H9 (cell line): Measurements from ENCODE around the gene LDB3. TPM values are rescaled to one million over a fixed set of nuclear protein-coding genes. Genes with fewer than 3 reads are reported as not detected.

Source experiments
- DNase-seq: peaks from one replicate; pipeline ENCODE4 v3.0.0-alpha.2; 2017
- H2AFZ ChIP-seq: one replicate; pipeline ENCODE4 v1.6.1; 2013; ENCODE audit warnings: mild to moderate bottlenecking, low read length, control low read depth, moderate library complexity
- H2AK5ac ChIP-seq: 2 replicates; pipeline ENCODE4 v1.6.1; 2013; ENCODE audit warnings: low read length, control low read depth, mixed read lengths; ENCODE audit not compliant: insufficient read length
- H2BK120ac ChIP-seq: one replicate; pipeline ENCODE4 v1.6.1; 2013; ENCODE audit warnings: low read depth, mild to moderate bottlenecking, low read length, control low read depth, inconsistent platforms; ENCODE audit not compliant: poor library complexity, severe bottlenecking
- H2BK12ac ChIP-seq: 2 replicates; pipeline ENCODE4 v1.6.1; 2013; ENCODE audit warnings: low read length, control low read depth, mixed read lengths, low read depth; ENCODE audit not compliant: insufficient read length
- H2BK15ac ChIP-seq: 2 replicates; pipeline ENCODE4 v1.6.1; 2013; ENCODE audit warnings: low read depth, low read length, control low read depth
- H2BK20ac ChIP-seq: one replicate; pipeline ENCODE4 v1.6.1; 2013; ENCODE audit warnings: low read depth, mild to moderate bottlenecking, low read length, control low read depth, inconsistent platforms; ENCODE audit not compliant: poor library complexity, severe bottlenecking
- H2BK5ac ChIP-seq: 2 replicates; pipeline ENCODE4 v1.6.1; 2013; ENCODE audit warnings: low read length, control low read depth, mixed read lengths; ENCODE audit not compliant: insufficient read length
- H3K14ac ChIP-seq: 2 replicates; pipeline ENCODE4 v1.6.1; 2013; ENCODE audit warnings: low read length, control low read depth; ENCODE audit not compliant: insufficient read depth
- H3K18ac ChIP-seq: 2 replicates; pipeline ENCODE4 v1.6.1; 2013; ENCODE audit warnings: low read depth, mild to moderate bottlenecking, mixed read lengths, low read length, control low read depth; ENCODE audit not compliant: insufficient read length
- H3K23ac ChIP-seq: 2 replicates; pipeline ENCODE4 v1.6.1; 2013; ENCODE audit warnings: low read length, control low read depth, mixed read lengths, low read depth; ENCODE audit not compliant: insufficient read length
- H3K23me2 ChIP-seq: 2 replicates; pipeline ENCODE4 v1.6.1; 2013; ENCODE audit warnings: low read depth, mild to moderate bottlenecking, mixed read lengths, low read length, control low read depth; ENCODE audit not compliant: insufficient read length, poor library complexity, severe bottlenecking
- H3K27ac ChIP-seq: 2 replicates; pipeline ENCODE4 v1.5.1; 2013; ENCODE audit warnings: low read length, control low read depth, mixed read lengths, low read depth; ENCODE audit not compliant: insufficient read length
- H3K27me3 ChIP-seq: 2 replicates; pipeline ENCODE4 v1.6.1; 2013; ENCODE audit warnings: low read length, control low read depth, inconsistent platforms; ENCODE audit not compliant: insufficient read depth
- H3K4ac ChIP-seq: 2 replicates; pipeline ENCODE4 v1.6.1; 2013; ENCODE audit warnings: low read depth, mild to moderate bottlenecking, control low read depth, inconsistent platforms, low read length, moderate library complexity
- H3K4me1 ChIP-seq: 2 replicates; pipeline ENCODE4 v1.6.1; 2013; ENCODE audit warnings: low read length, control low read depth, inconsistent platforms; ENCODE audit not compliant: insufficient read depth
- H3K4me2 ChIP-seq: 2 replicates; pipeline ENCODE4 v1.6.1; 2013; ENCODE audit warnings: low read length, control low read depth, mixed read lengths; ENCODE audit not compliant: insufficient read length, insufficient read depth
- H3K56ac ChIP-seq: 2 replicates; pipeline ENCODE4 v1.6.1; 2013; ENCODE audit warnings: low read depth, mild to moderate bottlenecking, mixed read lengths, low read length, control low read depth; ENCODE audit not compliant: insufficient read length
- H3K79me1 ChIP-seq: 2 replicates; pipeline ENCODE4 v1.6.1; 2013; ENCODE audit warnings: low read depth, mild to moderate bottlenecking, moderate library complexity, low read length, control low read depth, inconsistent platforms; ENCODE audit not compliant: insufficient read depth, poor library complexity, severe bottlenecking
- H3K79me2 ChIP-seq: 2 replicates; pipeline ENCODE4 v1.6.1; 2013; ENCODE audit warnings: low read length, control low read depth, inconsistent platforms; ENCODE audit not compliant: insufficient read depth
- H3K9ac ChIP-seq: 2 replicates; pipeline ENCODE4 v1.6.1; 2013; ENCODE audit warnings: low read length, control low read depth, mixed read lengths; ENCODE audit not compliant: insufficient read length; ENCODE audit errors: extremely low read depth
- H3K9me3 ChIP-seq: one replicate; pipeline ENCODE4 v1.6.1; 2013; ENCODE audit warnings: low read depth, low read length, inconsistent platforms; ENCODE audit not compliant: control insufficient read depth
- H3T11ph ChIP-seq: one replicate; pipeline ENCODE4 v1.6.1; 2013; ENCODE audit warnings: mild to moderate bottlenecking, low read length, control low read depth, inconsistent platforms
- H4K20me1 ChIP-seq: one replicate; pipeline ENCODE4 v1.6.1; 2013; ENCODE audit not compliant: control insufficient read depth, insufficient read length, insufficient read depth
- H4K5ac ChIP-seq: 2 replicates; pipeline ENCODE4 v1.6.1; 2013; ENCODE audit warnings: low read depth, mild to moderate bottlenecking, mixed read lengths, low read length, control low read depth; ENCODE audit not compliant: insufficient read length
- H4K8ac ChIP-seq: replicated peaks from 2 replicates; pipeline ENCODE4 v1.6.1; 2013; ENCODE audit warnings: low read length, control low read depth, mixed read lengths, low read depth; ENCODE audit not compliant: insufficient read length
- H4K91ac ChIP-seq: 2 replicates; pipeline ENCODE4 v1.6.1; 2013; ENCODE audit warnings: low read depth, mild to moderate bottlenecking, moderate library complexity, mixed read lengths, low read length, control low read depth; ENCODE audit not compliant: insufficient read length
- H3K27ac Mint-ChIP-seq, 3 experiments: 2 replicates in 2 of 3; 3 replicates in 1 of 3; pipeline ENCODE4 v1.8.0; 2020 to 2021; ENCODE audit warnings: mixed read lengths in 3 of 3, mild to moderate bottlenecking in 1 of 3, moderate library complexity in 1 of 3
- H3K27me3 Mint-ChIP-seq: 2 replicates; pipeline ENCODE4 v1.8.0; 2021; ENCODE audit warnings: low read depth, mild to moderate bottlenecking, moderate library complexity, mixed read lengths
- H3K36me3 Mint-ChIP-seq, 3 experiments: 2 replicates in 2 of 3; 3 replicates in 1 of 3; pipeline ENCODE4 v1.8.0; 2020 to 2021; ENCODE audit warnings: low read depth in 3 of 3, mixed read lengths in 3 of 3; ENCODE audit not compliant: insufficient read depth in 1 of 3
- H3K4me1 Mint-ChIP-seq, 2 experiments: 2 replicates each; pipeline ENCODE4 v1.8.0; 2020; ENCODE audit warnings: mixed read lengths in 2 of 2
- H3K4me3 Mint-ChIP-seq, 2 experiments: 2 replicates in 1 of 2; 3 replicates in 1 of 2; pipeline ENCODE4 v1.8.0; 2020 to 2021; ENCODE audit warnings: mild to moderate bottlenecking in 2 of 2, mixed read lengths in 2 of 2, moderate library complexity in 1 of 2
- H3K9me3 Mint-ChIP-seq, 2 experiments: 2 replicates in 1 of 2; 3 replicates in 1 of 2; pipeline ENCODE4 v1.8.0; 2020; ENCODE audit warnings: mild to moderate bottlenecking in 2 of 2, mixed read lengths in 2 of 2, moderate library complexity in 1 of 2
- WGBS: extraction: QIAGEN DNeasy Blood & Tissue Kit; methylation state at CpG from one replicate; pipeline ENCODE4 v1.1.7; 2013; ENCODE audit warnings: missing lambda C conversion rate, low lambda C conversion rate, mixed read lengths; ENCODE audit not compliant: insufficient read length; ENCODE audit errors: extremely low coverage; 5-methylcytosine and 5-hydroxymethylcytosine counted together
- total RNA-seq: library from RNA; stranded (reverse); gene quantifications from 2 replicates; pipeline ENCODE4 v1.2.1, GENCODE V29; 2021
- TF ChIP-seq, protein P1 (sequence below): fragments of 200-600 bp; sonication (generic); conservative IDR thresholded peaks from 3 replicates; pipeline ENCODE4 v1.8.0; 2021; ENCODE audit warnings: antibody characterized with exemption, mild to moderate bottlenecking

LDB3 gene
- total RNA-seq, 1 experiment from 2014 or later: 0.17 TPM

GRCh38 chr10:86751477-86751876 lies 83.2 kb downstream of the LDB3 start:
- Histone ChIP-seq H3K14ac (no peak overlapping the region), H2BK12ac (no peak overlapping the region), H3K79me1 (no peaks in the 10 kb centered on the region), H2BK20ac (no peak overlapping the region), H2BK5ac (no peak overlapping the region), H3K4me2 (no peak overlapping the region), H2BK120ac (no peak overlapping the region), H2BK15ac (no peak overlapping the region), H3K23me2 (no peaks in the 10 kb centered on the region), H3K18ac (no peak overlapping the region), H3K4me1 (peaks cover 1% of the 10 kb centered on the region; the same call in 1 of the 2 replicates), H3K4ac (no peak overlapping the region), H3K27me3 (no peaks in the 10 kb centered on the region), H4K20me1 (peaks cover 4% of the 10 kb centered on the region), H3K9ac (no peak overlapping the region), H3K27ac (no peak overlapping the region), H2AFZ (no peak overlapping the region), H3T11ph (no peak overlapping the region), H4K8ac (no peak overlapping the region), H3K23ac (no peak overlapping the region), H3K79me2 (peaks cover 6% of the 10 kb centered on the region; the same call in 1 of the 2 replicates), H3K9me3 (no peaks in the 10 kb centered on the region), H4K5ac (no peak overlapping the region), H3K56ac (no peak overlapping the region), H2AK5ac (no peak overlapping the region), H4K91ac (no peak overlapping the region)
- no peaks in the 10 kb centered on the region for H3K9me3 Mint-ChIP-seq
- peaks cover 30 to 31% of the 10 kb centered on the region in 2 experiments for H3K4me1 Mint-ChIP-seq
- TF ChIP-seq, protein P1, sequence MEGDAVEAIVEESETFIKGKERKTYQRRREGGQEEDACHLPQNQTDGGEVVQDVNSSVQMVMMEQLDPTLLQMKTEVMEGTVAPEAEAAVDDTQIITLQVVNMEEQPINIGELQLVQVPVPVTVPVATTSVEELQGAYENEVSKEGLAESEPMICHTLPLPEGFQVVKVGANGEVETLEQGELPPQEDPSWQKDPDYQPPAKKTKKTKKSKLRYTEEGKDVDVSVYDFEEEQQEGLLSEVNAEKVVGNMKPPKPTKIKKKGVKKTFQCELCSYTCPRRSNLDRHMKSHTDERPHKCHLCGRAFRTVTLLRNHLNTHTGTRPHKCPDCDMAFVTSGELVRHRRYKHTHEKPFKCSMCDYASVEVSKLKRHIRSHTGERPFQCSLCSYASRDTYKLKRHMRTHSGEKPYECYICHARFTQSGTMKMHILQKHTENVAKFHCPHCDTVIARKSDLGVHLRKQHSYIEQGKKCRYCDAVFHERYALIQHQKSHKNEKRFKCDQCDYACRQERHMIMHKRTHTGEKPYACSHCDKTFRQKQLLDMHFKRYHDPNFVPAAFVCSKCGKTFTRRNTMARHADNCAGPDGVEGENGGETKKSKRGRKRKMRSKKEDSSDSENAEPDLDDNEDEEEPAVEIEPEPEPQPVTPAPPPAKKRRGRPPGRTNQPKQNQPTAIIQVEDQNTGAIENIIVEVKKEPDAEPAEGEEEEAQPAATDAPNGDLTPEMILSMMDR: no peak
- H3K36me3 Mint-ChIP-seq: peaks cover 1 to 10% (median 2%) of the 10 kb centered on the region in 3 experiments; a peak in 3 of 7 replicates
- no peak overlapping the region for H3K27ac Mint-ChIP-seq
- H3K4me3 Mint-ChIP-seq: no peak overlapping the region
- no CpG with 5 or more reads among the region's 17 CpGs for WGBS
- DNase-seq: no peak
- H3K27me3 Mint-ChIP-seq: no peaks in the 10 kb centered on the region
